CD4-positive, alpha-beta T cell treated with Interleukin-6 at 100 ng/mL for 8 hours (primary cell): ENCODE results near the gene SPTBN1.

Source experiments
- DNase-seq: peaks from one replicate; pipeline ENCODE4 v3.0.0-alpha.2; 2020; ENCODE audit warnings: mixed read lengths, low spot score

The SPTBN1 gene

GRCh38 chr2:54653572-54654204 lies 197.6 kb downstream of the SPTBN1 start:
- DNase-seq: no peak

- DNase-seq: no peak
Measured at GRCh38 chr2:54655046-54655809, 199.1 kb downstream of the SPTBN1 start.

GRCh38 chr2:54656863-54657262 lies 200.7 kb downstream of the SPTBN1 start:
- DNase-seq: no peak

GRCh38 chr2:54657664-54658083 lies 201.5 kb downstream of the SPTBN1 start:
- DNase-seq: peak; percentile 7

- no peak for DNase-seq
Measured at GRCh38 chr2:54658564-54659071, 202.5 kb downstream of the SPTBN1 start.

- DNase-seq: no peak
Measured at GRCh38 chr2:54659527-54659926, 203.4 kb downstream of the SPTBN1 start.

- DNase-seq: no peak
Measured at GRCh38 chr2:54660752-54661151, 204.6 kb downstream of the SPTBN1 start.

- no peak for DNase-seq
Measured at GRCh38 chr2:54663424-54664030, 207.4 kb downstream of the SPTBN1 start.

- DNase-seq: no peak
Measured at GRCh38 chr2:54664238-54664786, 208.2 kb downstream of the SPTBN1 start.

GRCh38 chr2:54665436-54665856 lies 209.3 kb downstream of the SPTBN1 start:
- DNase-seq: peak; percentile 21

GRCh38 chr2:54666131-54666633 lies 210.1 kb downstream of the SPTBN1 start:
- DNase-seq: no peak

GRCh38 chr2:54666634-54667265 lies 210.6 kb downstream of the SPTBN1 start:
- DNase-seq: no peak

- DNase-seq: no peak
Measured at GRCh38 chr2:54667266-54667639, 211.1 kb downstream of the SPTBN1 start.

GRCh38 chr2:54667726-54668650 lies 211.9 kb downstream of the SPTBN1 start:
- DNase-seq: no peak

GRCh38 chr2:54668711-54669110 lies 212.6 kb downstream of the SPTBN1 start:
- no peak for DNase-seq

GRCh38 chr2:54669677-54670484 lies 213.8 kb downstream of the SPTBN1 start:
- DNase-seq: no peak

- DNase-seq: no peak
Measured at GRCh38 chr2:54670485-54671009, 214.4 kb downstream of the SPTBN1 start.

GRCh38 chr2:54671010-54671409 lies 214.9 kb downstream of the SPTBN1 start:
- DNase-seq: no peak

- DNase-seq: no peak
Measured at GRCh38 chr2:54671875-54672589, 215.9 kb downstream of the SPTBN1 start.
